NCI-H128 (cell line): ENCODE measurements around the gene PODNL1.
"Not testable (repeated sequence)": the region's sequence is repeated elsewhere in the genome, so short reads cannot be mapped to it uniquely, and the experiment has no call there.

ENCODE experiments used
- DNase-seq: peaks from one replicate; lab custom pipeline; 2025; ENCODE audit not compliant: unreplicated experiment; lab: John Stamatoyannopoulos, UW

PODNL1 gene

GRCh38 chr19:13974073-13974472 is 35.9 kb upstream of the PODNL1 start:
- DNase-seq: no peak

- DNase-seq: not testable (repeated sequence)
Measured at GRCh38 chr19:13973479-13973878, 35.3 kb upstream of the PODNL1 start.

DNA sequence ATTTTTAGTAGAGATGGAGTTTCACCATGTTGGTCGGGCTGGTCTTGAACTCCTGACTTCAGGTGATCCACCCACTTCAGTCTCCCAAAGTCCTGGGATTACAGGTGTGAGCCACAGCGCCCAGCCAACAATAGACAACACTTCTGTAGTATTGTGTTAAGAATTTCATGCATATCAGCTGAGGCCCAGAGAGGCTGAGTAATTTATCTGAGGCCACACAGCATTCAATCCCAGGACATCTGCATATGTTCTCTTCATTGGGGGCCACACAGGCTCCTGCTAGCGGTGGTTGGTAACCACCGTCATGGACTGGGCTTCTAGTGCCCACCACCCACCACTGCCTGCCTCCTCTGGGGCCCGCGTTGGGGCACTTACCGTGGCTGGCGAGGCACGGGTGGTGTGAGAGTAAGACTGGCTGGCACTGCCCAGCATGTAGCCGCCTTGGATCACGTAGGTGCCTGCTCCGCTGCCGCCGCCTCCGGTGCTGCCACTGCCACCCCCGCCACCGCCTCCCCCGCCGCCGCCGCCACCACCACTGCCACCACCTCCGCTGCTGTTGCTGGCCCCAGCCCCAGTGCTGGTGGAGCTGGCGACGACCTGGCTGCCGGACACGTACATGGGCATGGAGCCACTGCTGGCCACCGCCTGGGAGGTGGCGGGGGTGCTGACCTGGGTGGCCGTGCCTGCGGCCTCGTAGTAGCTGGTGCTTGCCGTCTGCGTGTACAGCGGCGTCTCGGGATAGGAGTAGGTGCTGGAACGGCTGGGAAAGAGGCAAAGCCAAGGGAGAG is 34.3 kb upstream of the PODNL1 start:
- no peak for DNase-seq

- DNase-seq: not testable (repeated sequence)
Measured at GRCh38 chr19:13971868-13972267, 33.7 kb upstream of the PODNL1 start.

- no peak for DNase-seq
Measured at GRCh38 chr19:13969897-13970296, 31.7 kb upstream of the PODNL1 start.

DNA sequence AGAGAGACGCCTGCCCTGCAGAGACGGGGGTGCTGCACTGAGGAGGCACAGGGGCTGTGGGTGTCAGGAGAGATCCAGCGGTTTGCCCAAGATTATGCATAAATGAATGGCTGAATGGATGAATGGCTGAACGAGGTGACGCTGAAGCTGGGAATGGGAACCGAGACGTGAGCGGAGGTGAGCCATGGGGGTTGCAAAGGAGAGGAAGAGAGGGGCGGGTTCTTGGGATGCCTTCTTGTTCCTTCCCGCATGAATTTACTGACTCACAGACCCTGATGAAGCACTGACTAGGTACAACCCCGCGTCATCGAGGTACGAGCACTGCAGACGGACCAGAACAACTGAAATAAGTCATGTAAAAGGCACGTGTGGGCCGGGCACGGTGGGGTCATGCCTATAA is 30.8 kb upstream of the PODNL1 start:
- DNase-seq: no peak

- DNase-seq: no peak
Measured at GRCh38 chr19:13968383-13968935, 30.2 kb upstream of the PODNL1 start.

GRCh38 chr19:13967206-13967605 is 29.0 kb upstream of the PODNL1 start:
- not testable (repeated sequence) for DNase-seq

GRCh38 chr19:13966684-13967128 is 28.5 kb upstream of the PODNL1 start:
- DNase-seq: no peak

GRCh38 chr19:13965926-13966683 is 27.9 kb upstream of the PODNL1 start:
- DNase-seq: no peak

GRCh38 chr19:13965377-13965896 is 27.2 kb upstream of the PODNL1 start:
- DNase-seq: no peak

- DNase-seq: no peak
Measured at GRCh38 chr19:13964776-13965175, 26.6 kb upstream of the PODNL1 start.

DNA sequence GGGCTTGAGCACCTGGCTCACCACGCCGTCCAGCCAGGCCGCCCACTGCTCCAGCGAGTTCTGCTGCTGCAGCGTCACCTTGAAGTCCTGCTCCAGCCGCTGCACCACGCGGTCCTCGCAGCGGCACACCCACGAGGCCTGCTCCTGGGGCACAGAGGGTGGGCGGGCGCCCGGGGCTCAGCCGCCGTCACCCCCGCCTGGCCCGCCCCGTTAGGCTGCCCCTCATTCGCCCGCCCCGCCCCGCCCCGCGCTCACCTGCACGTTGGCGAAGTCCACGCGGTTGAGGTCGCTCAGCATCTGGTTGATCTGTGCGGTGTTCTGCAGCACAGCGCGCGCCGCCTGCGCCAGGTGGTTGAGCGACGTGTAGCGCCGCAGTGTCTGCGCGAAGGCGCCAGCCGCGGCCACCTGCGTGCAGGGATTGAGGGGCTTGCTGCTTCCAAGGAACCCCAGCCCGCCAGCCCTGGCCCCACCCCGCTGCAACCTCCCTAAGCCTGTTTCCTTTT is 25.4 kb upstream of the PODNL1 start:
- DNase-seq: no peak

DNA sequence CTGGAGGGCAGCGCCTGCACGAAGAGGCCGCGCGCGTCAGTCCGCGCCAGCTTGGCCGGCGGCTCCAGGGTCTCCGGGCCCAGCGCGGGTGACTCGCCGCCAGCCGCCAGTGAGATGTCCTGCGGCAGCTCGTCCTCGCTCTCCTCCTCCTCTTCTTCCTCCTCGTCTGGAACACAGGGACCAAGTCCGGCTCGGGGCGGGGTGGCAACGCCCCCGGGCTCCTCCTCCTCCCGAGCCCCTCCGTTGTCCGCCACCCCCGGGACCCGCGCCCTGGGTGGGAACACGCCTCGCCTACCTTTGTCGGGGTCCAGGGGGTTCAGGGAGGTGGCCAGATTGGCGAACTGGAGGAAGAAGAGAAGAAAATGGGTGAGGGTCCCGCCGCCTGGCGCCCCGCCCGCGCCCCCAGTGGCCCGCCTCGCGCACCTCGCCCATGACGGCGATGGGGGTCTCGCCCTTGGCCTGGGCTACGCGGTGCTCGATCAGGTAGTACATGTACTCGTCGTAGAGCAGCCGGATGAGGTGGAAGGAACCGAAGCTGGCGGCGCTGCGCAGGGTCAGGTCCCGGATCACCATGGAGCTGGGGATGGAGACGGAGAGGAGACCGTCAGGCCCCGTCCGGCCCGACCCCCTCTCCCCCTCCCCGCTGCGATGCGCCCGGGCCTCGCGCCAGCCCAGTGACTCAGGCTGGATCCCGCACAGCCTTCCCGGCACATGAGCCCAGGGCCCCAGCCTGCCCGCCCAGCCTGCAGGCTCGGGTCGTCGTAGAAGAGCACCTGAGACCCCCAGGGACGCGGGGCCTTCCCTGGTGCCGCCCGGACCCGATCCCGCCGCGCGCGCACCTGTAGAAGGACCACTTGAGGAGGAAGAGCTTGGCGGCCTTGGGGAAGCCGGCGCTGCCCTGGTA is 24.7 kb upstream of the PODNL1 start:
- no peak for DNase-seq

DNA sequence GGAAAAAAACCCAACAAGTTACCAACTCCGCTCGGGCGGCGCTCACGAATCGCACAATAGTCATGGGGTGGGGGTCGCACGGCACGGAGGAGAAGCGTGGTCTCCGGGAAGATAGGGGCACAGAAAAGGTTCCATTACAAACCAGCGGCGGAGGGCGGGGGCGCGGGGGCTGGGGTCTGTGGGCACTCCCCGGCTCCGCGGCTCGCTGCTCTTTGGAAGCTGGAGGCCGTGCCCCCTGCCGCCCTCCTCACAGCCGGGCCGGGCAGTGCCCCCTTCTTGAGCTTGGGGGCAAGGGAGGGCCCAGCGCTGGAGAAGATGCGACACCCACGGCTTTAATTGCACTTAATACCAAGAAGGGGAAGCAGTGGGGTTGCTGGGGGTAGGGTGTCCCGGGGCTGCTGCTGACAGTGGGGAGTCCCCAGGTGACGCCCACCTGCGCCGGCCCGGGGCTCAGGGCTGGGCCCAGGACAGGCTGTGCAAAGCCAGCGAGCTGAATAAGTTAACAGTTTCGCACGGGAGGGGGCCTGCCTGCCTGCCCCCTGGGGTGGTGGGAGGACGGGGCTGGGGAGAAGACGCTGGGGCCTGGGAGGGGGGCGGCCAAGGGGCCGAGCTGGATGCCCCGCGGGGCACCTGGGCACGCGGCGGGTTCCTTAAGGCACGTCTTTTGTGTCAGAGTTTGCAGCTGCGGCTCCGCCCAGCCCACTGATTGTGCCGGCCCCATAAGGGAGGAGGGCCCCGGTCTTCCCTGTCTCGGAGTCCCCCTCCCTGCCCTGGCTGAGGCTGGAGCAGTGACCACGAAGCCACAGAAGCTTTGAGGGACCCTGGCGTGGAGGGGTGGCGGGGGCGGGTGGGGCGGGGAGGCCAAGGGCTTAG is 23.8 kb upstream of the PODNL1 start:
- DNase-seq: no peak

- DNase-seq: no peak
Measured at GRCh38 chr19:13960863-13961784, 22.9 kb upstream of the PODNL1 start.

DNA sequence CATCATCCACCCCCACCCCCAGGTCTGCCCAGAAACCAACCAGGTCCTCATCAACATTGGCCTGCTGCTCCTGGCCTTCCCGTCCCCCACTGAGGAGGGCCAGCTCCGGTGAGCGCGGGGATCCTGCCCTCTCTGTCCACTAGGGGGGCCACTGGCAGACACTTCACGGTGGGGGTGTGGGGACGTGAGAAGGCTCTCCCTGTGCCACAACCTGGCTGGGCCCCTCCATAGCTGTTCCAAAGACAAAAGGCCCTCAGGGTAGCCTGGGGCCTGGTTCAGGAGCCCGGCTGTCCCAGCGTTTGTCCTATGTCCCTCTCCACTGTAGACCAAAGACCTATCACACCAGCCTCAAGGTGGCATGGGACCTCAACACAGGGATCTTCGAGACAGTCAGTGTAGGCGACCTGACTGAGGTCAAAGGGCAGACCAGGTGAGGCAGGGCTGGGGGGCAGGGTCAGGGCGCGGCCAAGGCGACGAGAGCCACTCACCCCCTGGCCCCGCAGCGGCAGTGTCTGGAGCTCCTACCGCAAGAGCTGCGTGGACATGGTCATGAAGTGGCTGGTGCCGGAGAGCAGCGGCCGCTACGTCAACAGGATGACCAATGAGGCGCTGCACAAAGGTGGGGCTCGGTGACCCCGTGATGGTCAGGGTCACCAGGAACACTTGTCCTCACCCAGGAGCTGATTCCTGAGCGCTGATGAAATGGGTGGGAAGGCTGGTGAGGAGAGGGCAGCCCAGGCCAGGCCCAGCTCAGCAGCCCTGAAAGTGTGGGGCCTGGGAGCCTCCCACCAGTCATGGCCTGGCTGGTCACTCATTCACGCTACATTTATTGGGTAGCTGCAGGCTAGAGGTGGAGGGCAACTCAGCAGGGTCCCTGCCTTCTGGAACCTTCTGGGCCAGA is 22.0 kb upstream of the PODNL1 start:
- no peak for DNase-seq
